Measurements from ENCODE around the gene CD72. TPM values are rescaled to one million over a fixed set of nuclear protein-coding genes. Genes with fewer than 3 reads are reported as not detected.

CD72 gene, protein sequence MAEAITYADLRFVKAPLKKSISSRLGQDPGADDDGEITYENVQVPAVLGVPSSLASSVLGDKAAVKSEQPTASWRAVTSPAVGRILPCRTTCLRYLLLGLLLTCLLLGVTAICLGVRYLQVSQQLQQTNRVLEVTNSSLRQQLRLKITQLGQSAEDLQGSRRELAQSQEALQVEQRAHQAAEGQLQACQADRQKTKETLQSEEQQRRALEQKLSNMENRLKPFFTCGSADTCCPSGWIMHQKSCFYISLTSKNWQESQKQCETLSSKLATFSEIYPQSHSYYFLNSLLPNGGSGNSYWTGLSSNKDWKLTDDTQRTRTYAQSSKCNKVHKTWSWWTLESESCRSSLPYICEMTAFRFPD
- 8.0 TPM for polyA plus RNA-seq (2013)

- Histone ChIP-seq H3K27me3 (replicated peaks in 2 of 5; ENCODE audit: control insufficient read depth in 4 of 5, insufficient read depth in 5 of 5, low read length in 4 of 5) (no peaks in the 10 kb centered on the region), H3K27ac (ENCODE audit: insufficient read depth in 1 of 2, low read depth in 1 of 2, low read length in 2 of 2, poor library complexity in 1 of 2, severe bottlenecking in 2 of 2) (peak within 1 kb of the TSS in 1 of 2 experiments; percentile 8), H3K4me1 (ENCODE audit: control extremely low read depth in 1 of 4, control insufficient read depth in 4 of 4, insufficient read depth in 4 of 4, low read length in 3 of 4) (peaks cover 0 to 54% (median 33%) of the 10 kb centered on the region in 4 experiments), H3K9me3 (ENCODE audit: control extremely low read depth in 1 of 5, control insufficient read depth in 4 of 5, insufficient read depth in 2 of 5, low read depth in 1 of 5, low read length in 4 of 5) (no peaks in the 10 kb centered on the region), H3K36me3 (ENCODE audit: control insufficient read depth in 4 of 4, insufficient read depth in 4 of 4, low read length in 3 of 4) (no peaks in the 10 kb centered on the region), H3K4me3 (ENCODE audit: control insufficient read depth in 1 of 7, extremely low read depth in 1 of 7, insufficient read depth in 4 of 7, low read depth in 2 of 7, low read length in 6 of 7) (peak within 1 kb of the TSS; percentile 16 to 84 (median 67))
- peak in 2 of 3 donors; percentile 61 to 70 for DNase-seq
- ChIA-PET POLR2A (no interaction called here), CTCF (interaction anchor here (0.7 to 11.4 kb wide), 3 partner anchors 17 to 76 kb away, joined by 3 to 105 read pairs (median 4); partner anchors contain the start of genes ARHGEF39, CCDC107 and RMRP)
- WGBS (ENCODE audit: insufficient coverage) = 25% methylated on average over 7 of the region's 7 CpGs
Observed at GRCh38 chr9:35618325-35618727, at the start of gene CD72. Gene CD72, minus strand, starts transcription at chr9:35618413. Its CDS starts 110 bp downstream, at chr9:35618303.

DNA sequence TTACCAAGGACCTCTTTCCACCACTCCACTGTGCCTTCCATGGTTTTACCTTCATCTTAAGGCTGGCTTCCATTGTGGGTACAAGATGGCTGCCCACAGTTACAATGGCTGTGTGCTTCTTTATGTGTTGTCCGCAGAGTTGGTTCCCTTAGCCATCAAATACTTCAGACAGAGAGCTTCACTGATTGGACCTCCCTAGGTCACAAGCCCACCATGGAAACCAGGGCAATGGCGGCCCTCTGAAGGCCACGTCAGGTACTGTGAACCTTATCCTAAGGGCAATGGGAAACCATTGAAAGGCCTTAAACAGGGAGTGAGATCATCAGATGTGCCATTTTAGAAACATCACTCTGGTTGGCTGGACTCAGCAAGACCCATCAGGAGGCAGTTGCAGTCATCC lies 49.7 kb upstream of the CD72 start:
- ChIA-PET POLR2A (no interaction called here), CTCF (no interaction called here)
- Histone ChIP-seq H3K36me3 (ENCODE audit: control insufficient read depth in 4 of 4, insufficient read depth in 4 of 4, low read length in 3 of 4) (peaks cover 0 to 2% (median 0%) of the 10 kb centered on the region in 4 experiments), H3K27me3 (replicated peaks in 2 of 5; ENCODE audit: control insufficient read depth in 4 of 5, insufficient read depth in 5 of 5, low read length in 4 of 5) (no peaks in the 10 kb centered on the region), H3K4me1 (ENCODE audit: control extremely low read depth in 1 of 4, control insufficient read depth in 4 of 4, insufficient read depth in 4 of 4, low read length in 3 of 4) (peaks cover 7 to 27% (median 19%) of the 10 kb centered on the region in 4 experiments), H3K27ac (ENCODE audit: insufficient read depth in 1 of 2, low read depth in 1 of 2, low read length in 2 of 2, poor library complexity in 1 of 2, severe bottlenecking in 2 of 2) (no peak overlapping the region), H3K4me3 (ENCODE audit: control insufficient read depth in 1 of 7, extremely low read depth in 1 of 7, insufficient read depth in 4 of 7, low read depth in 2 of 7, low read length in 6 of 7) (no peak overlapping the region), H3K9me3 (ENCODE audit: control extremely low read depth in 1 of 5, control insufficient read depth in 4 of 5, insufficient read depth in 2 of 5, low read depth in 1 of 5, low read length in 4 of 5) (no peaks in the 10 kb centered on the region)
- no peak for DNase-seq
- 100% methylated on average over 3 of the region's 3 CpGs for whole genome bisulfite sequencing (ENCODE audit: insufficient coverage)

DNA sequence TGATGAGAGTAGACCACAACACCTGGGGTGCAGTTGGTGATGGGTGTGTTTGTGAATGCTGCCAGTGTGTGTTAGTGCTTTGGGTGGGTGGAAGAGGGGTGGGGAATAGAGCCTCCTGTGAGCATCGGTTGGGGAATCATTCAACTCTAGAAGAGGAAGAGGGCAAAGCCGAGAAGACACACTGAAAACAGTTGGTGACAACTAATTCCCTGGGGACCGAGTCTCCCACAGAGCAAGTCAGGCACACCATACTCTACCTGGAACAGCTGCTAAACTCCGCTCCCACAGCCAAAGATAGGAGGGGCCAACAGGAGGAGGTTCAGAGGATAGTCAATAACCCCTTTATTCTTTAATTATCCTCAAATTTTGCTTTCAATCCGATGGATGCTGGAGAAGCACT lies 48.3 kb upstream of the CD72 start:
- Histone ChIP-seq H3K9me3 (ENCODE audit: control extremely low read depth in 1 of 5, control insufficient read depth in 4 of 5, insufficient read depth in 2 of 5, low read depth in 1 of 5, low read length in 4 of 5) (no peaks in the 10 kb centered on the region), H3K27ac (ENCODE audit: insufficient read depth in 1 of 2, low read depth in 1 of 2, low read length in 2 of 2, poor library complexity in 1 of 2, severe bottlenecking in 2 of 2) (no peak overlapping the region), H3K27me3 (replicated peaks in 2 of 5; ENCODE audit: control insufficient read depth in 4 of 5, insufficient read depth in 5 of 5, low read length in 4 of 5) (no peaks in the 10 kb centered on the region), H3K4me3 (ENCODE audit: control insufficient read depth in 1 of 7, extremely low read depth in 1 of 7, insufficient read depth in 4 of 7, low read depth in 2 of 7, low read length in 6 of 7) (no peak overlapping the region), H3K36me3 (ENCODE audit: control insufficient read depth in 4 of 4, insufficient read depth in 4 of 4, low read length in 3 of 4) (peaks cover 0 to 10% (median 0%) of the 10 kb centered on the region in 4 experiments), H3K4me1 (ENCODE audit: control extremely low read depth in 1 of 4, control insufficient read depth in 4 of 4, insufficient read depth in 4 of 4, low read length in 3 of 4) (peaks cover 10 to 41% (median 32%) of the 10 kb centered on the region in 4 experiments)
- CTCF ChIA-PET = interaction anchor here (1.2 to 12.8 kb wide), 4 partner anchors 10 to 159 kb away, joined by 3 to 117 read pairs (median 24); no protein-coding TSS in a partner anchor
- WGBS (ENCODE audit: insufficient coverage) = 100% methylated on average over 3 of the region's 5 CpGs
- POLR2A ChIA-PET = interaction anchor here (0.7 kb wide), 1 partner anchor 9 kb away, joined by 3 read pairs; the partner anchor contains the start of genes CCDC107 and RMRP
- DNase-seq = no peak

DNA sequence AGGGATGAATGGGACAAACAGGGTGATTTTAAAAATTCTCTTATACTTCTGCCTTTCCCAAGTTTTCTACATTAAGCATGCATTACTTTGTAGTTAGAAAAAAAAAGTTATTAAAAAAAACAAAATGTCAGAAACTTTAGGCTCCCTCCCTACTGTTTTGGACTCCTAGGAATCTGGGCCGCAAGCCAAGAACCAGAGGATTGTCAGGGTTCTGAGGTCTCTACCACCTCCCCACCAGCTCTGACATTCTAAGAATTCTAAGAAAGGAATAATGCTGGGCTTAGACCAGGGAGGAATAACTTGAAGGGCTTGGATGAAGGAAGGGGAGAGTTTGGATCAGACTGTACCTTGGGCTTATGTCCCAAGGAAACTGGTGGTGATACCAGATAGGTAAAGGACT lies 47.8 kb upstream of the CD72 start:
- Histone ChIP-seq H3K27ac (ENCODE audit: insufficient read depth in 1 of 2, low read depth in 1 of 2, low read length in 2 of 2, poor library complexity in 1 of 2, severe bottlenecking in 2 of 2) (no peak overlapping the region), H3K9me3 (ENCODE audit: control extremely low read depth in 1 of 5, control insufficient read depth in 4 of 5, insufficient read depth in 2 of 5, low read depth in 1 of 5, low read length in 4 of 5) (no peaks in the 10 kb centered on the region), H3K27me3 (replicated peaks in 2 of 5; ENCODE audit: control insufficient read depth in 4 of 5, insufficient read depth in 5 of 5, low read length in 4 of 5) (no peaks in the 10 kb centered on the region), H3K4me1 (ENCODE audit: control extremely low read depth in 1 of 4, control insufficient read depth in 4 of 4, insufficient read depth in 4 of 4, low read length in 3 of 4) (peaks cover 11 to 46% (median 36%) of the 10 kb centered on the region in 4 experiments), H3K4me3 (ENCODE audit: control insufficient read depth in 1 of 7, extremely low read depth in 1 of 7, insufficient read depth in 4 of 7, low read depth in 2 of 7, low read length in 6 of 7) (peak overlapping the region in 1 of 7 experiments; percentile 88), H3K36me3 (ENCODE audit: control insufficient read depth in 4 of 4, insufficient read depth in 4 of 4, low read length in 3 of 4) (peaks cover 0 to 12% (median 0%) of the 10 kb centered on the region in 4 experiments)
- no peak for DNase-seq
- ChIA-PET CTCF (interaction anchor here (1.2 to 12.8 kb wide), 5 partner anchors 10 to 160 kb away, joined by 3 to 117 read pairs (median 16); no protein-coding TSS in a partner anchor), POLR2A (interaction anchor here (0.7 kb wide), 1 partner anchor 8 kb away, joined by 3 read pairs; the partner anchor contains the start of genes CCDC107 and RMRP)
- no CpG with 5 or more reads among the region's 1 CpG for WGBS (ENCODE audit: insufficient coverage)

- ChIA-PET CTCF (interaction anchor here (1.1 to 12.8 kb wide), 8 partner anchors 11 to 161 kb away, joined by 3 to 117 read pairs (median 10); partner anchors contain the start of gene CD72), POLR2A (no interaction called here)
- Histone ChIP-seq H3K27ac (ENCODE audit: insufficient read depth in 1 of 2, low read depth in 1 of 2, low read length in 2 of 2, poor library complexity in 1 of 2, severe bottlenecking in 2 of 2) (peak overlapping the region in 1 of 2 experiments; percentile 70), H3K36me3 (ENCODE audit: control insufficient read depth in 4 of 4, insufficient read depth in 4 of 4, low read length in 3 of 4) (peaks cover 0 to 18% (median 3%) of the 10 kb centered on the region in 4 experiments), H3K27me3 (replicated peaks in 2 of 5; ENCODE audit: control insufficient read depth in 4 of 5, insufficient read depth in 5 of 5, low read length in 4 of 5) (no peaks in the 10 kb centered on the region), H3K9me3 (ENCODE audit: control extremely low read depth in 1 of 5, control insufficient read depth in 4 of 5, insufficient read depth in 2 of 5, low read depth in 1 of 5, low read length in 4 of 5) (no peaks in the 10 kb centered on the region), H3K4me1 (ENCODE audit: control extremely low read depth in 1 of 4, control insufficient read depth in 4 of 4, insufficient read depth in 4 of 4, low read length in 3 of 4) (peaks cover 12 to 52% (median 36%) of the 10 kb centered on the region in 4 experiments), H3K4me3 (ENCODE audit: control insufficient read depth in 1 of 7, extremely low read depth in 1 of 7, insufficient read depth in 4 of 7, low read depth in 2 of 7, low read length in 6 of 7) (peak overlapping the region; percentile 64 to 88 (median 81))
- WGBS (ENCODE audit: insufficient coverage) = 8% methylated on average over 2 of the region's 5 CpGs
- no peak for DNase-seq
Observed at GRCh38 chr9:35665471-35665818, 47.2 kb upstream of the CD72 start.

DNA sequence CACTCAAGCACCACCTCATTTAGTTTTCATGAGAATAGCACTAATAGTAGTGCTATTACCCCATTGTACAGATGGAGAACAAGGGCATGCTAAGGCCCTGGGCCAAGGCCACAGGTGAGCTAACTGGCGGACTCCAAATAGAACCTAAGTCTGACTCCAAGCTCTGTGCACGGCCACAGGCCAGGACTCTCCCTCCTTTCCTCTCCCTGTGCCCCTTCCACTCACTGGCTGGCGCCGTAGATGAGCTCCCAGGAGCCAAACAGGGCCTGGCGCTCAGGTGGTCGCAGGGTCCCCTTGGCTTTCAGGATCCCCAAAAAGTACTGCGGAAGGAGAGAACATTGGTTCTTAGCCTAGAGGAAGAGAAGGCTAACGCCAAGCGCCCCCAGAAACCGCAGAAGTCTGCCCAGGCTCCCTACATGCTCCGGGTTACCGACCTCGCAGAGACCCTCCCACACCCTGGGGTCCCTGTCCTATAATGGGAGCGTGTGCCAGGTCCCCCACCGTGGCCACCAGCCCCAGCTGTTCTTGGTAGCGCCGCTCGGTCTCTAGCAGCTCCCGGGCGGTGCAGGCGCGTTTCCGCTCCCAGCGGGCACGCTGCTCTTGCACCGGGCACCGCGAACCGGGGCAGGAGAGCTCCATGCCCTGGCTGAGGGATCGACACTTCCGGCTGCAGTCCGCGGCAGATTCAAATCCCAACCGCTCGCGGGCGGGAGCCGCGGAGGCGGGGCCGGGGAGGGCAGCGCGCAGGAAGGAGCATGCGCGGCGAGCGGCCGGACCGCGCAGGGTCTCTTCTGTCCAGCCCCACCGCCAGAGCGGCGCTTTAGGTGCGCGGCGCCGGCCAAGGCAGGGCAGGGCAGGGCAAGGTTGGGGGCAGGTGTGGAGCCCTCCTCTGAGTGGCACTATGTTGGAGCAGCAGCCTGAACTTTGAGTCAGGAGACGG lies 46.6 kb upstream of the CD72 start, which contains the start of gene ARHGEF39:
ARHGEF39 (minus strand) TSS at position 665 of the 940 bp plus-strand sequence; CDS start at position 639, 26 bp downstream.
- Histone ChIP-seq H3K4me1 (ENCODE audit: control extremely low read depth in 1 of 4, control insufficient read depth in 4 of 4, insufficient read depth in 4 of 4, low read length in 3 of 4) (peaks cover 12 to 55% (median 36%) of the 10 kb centered on the region in 4 experiments), H3K9me3 (ENCODE audit: control extremely low read depth in 1 of 5, control insufficient read depth in 4 of 5, insufficient read depth in 2 of 5, low read depth in 1 of 5, low read length in 4 of 5) (no peaks in the 10 kb centered on the region), H3K27ac (ENCODE audit: insufficient read depth in 1 of 2, low read depth in 1 of 2, low read length in 2 of 2, poor library complexity in 1 of 2, severe bottlenecking in 2 of 2) (peak within 1 kb of the TSS in 1 of 2 experiments; percentile 70), H3K27me3 (replicated peaks in 2 of 5; ENCODE audit: control insufficient read depth in 4 of 5, insufficient read depth in 5 of 5, low read length in 4 of 5) (no peaks in the 10 kb centered on the region), H3K36me3 (ENCODE audit: control insufficient read depth in 4 of 4, insufficient read depth in 4 of 4, low read length in 3 of 4) (peaks cover 0 to 23% (median 5%) of the 10 kb centered on the region in 4 experiments), H3K4me3 (ENCODE audit: control insufficient read depth in 1 of 7, extremely low read depth in 1 of 7, insufficient read depth in 4 of 7, low read depth in 2 of 7, low read length in 6 of 7) (peak within 1 kb of the TSS; percentile 64 to 88 (median 81))
- WGBS (ENCODE audit: insufficient coverage) = 9% methylated on average over 50 of the region's 58 CpGs
- ChIA-PET CTCF (interaction anchor here (0.7 to 12.8 kb wide), 15 partner anchors 8 to 70 kb away, joined by 3 to 117 read pairs (median 3); partner anchors contain the start of gene CD72), POLR2A (interaction anchor here (0.6 kb wide), 1 partner anchor 26 kb away, joined by 4 read pairs; no protein-coding TSS in a partner anchor)
- peak; percentile 51 to 68 (median 57) for DNase-seq
